Measurements from ENCODE around the gene TAS2R19.
"Not testable (repeated sequence)": the region's sequence is repeated elsewhere in the genome, so short reads cannot be mapped to it uniquely, and the experiment has no call there.

TAS2R19 gene

GRCh38 chr12:11040162-11040561, 17.7 kb upstream of the TAS2R19 start:
- H3K36me3 ChIP-seq: peaks cover 23 to 54% (median 32%) of the 10 kb centered on the region in 11 experiments; a peak in 19 of 22 replicates
- H3K4me2 ChIP-seq: no peak overlapping the region
- no peak overlapping the region for H3K4me3 ChIP-seq
- H4K20me1 ChIP-seq: no peaks in the 10 kb centered on the region
- no peak overlapping the region for H3K27ac ChIP-seq
- peaks cover 0 to 18% (median 4%) of the 10 kb centered on the region in 11 experiments; a peak in 6 of 22 replicates for H3K9me3 ChIP-seq (replicated peaks in 1 of 11)
- H3K27me3 ChIP-seq: no peaks in the 10 kb centered on the region
- no peaks in the 10 kb centered on the region for H3K4me1 ChIP-seq
- H3K9ac ChIP-seq: no peak overlapping the region
- TF ChIP-seq Cebpa-rat (IDR thresholded peaks at IDR 0.05): no peak

- peaks cover 0 to 18% (median 3%) of the 10 kb centered on the region in 11 experiments; a peak in 5 of 22 replicates for H3K9me3 ChIP-seq (replicated peaks in 1 of 11)
- peaks cover 13 to 44% (median 24%) of the 10 kb centered on the region in 11 experiments; a peak in 18 of 22 replicates for H3K36me3 ChIP-seq
- no peaks in the 10 kb centered on the region for H3K27me3 ChIP-seq
- no peak overlapping the region for H3K9ac ChIP-seq
- TF ChIP-seq Cebpa-rat (IDR thresholded peaks at IDR 0.05): no peak
- no peak overlapping the region for H3K4me2 ChIP-seq
- H4K20me1 ChIP-seq: no peaks in the 10 kb centered on the region
- H3K4me3 ChIP-seq: no peak overlapping the region
- H3K27ac ChIP-seq: no peak overlapping the region
- no peaks in the 10 kb centered on the region for H3K4me1 ChIP-seq
Observed at GRCh38 chr12:11039171-11039570, 16.8 kb upstream of the TAS2R19 start.

GRCh38 chr12:11033959-11034358, 11.5 kb upstream of the TAS2R19 start:
- H3K4me3 ChIP-seq, H3K4me1 ChIP-seq, H3K27me3 ChIP-seq, H4K20me1 ChIP-seq, H3K4me2 ChIP-seq, H3K9ac ChIP-seq, H3K27ac ChIP-seq: not testable (repeated sequence)
- Histone ChIP-seq H3K36me3 (peaks cover 7 to 37% (median 23%) of the 10 kb centered on the region in 11 experiments; a peak in 19 of 22 replicates), H3K9me3 (replicated peaks in 1 of 11) (peaks cover 0 to 14% (median 0%) of the 10 kb centered on the region in 11 experiments; a peak in 5 of 22 replicates)

- Histone ChIP-seq H3K9me3 (replicated peaks in 1 of 11) (peaks cover 4 to 26% (median 12%) of the 10 kb centered on the region in 11 experiments; a peak in 21 of 22 replicates), H3K4me1 (no peaks in the 10 kb centered on the region), H3K4me2 (no peak within 1 kb of the TSS), H3K27me3 (no peaks in the 10 kb centered on the region), H3K4me3 (no peak within 1 kb of the TSS), H4K20me1 (no peaks in the 10 kb centered on the region), H3K27ac (no peak within 1 kb of the TSS), H3K36me3 (peaks cover 19 to 46% (median 32%) of the 10 kb centered on the region in 11 experiments), H3K9ac (no peak within 1 kb of the TSS)
- TF ChIP-seq Cebpa-rat (IDR thresholded peaks at IDR 0.05): no peak
Observed at GRCh38 chr12:11031307-11031706, 8.9 kb upstream of the TAS2R19 start, which contains the start of gene TAS2R31. TAS2R31 (minus strand) TSS chr12:11031407; CDS start chr12:11031335, 72 bp downstream.

GRCh38 chr12:11026118-11026517, 3.7 kb upstream of the TAS2R19 start:
- Histone ChIP-seq H3K4me2 (no peak overlapping the region), H3K9ac (no peak overlapping the region), H3K4me1 (no peaks in the 10 kb centered on the region), H3K27ac (no peak overlapping the region), H3K4me3 (no peak overlapping the region), H3K36me3 (peaks cover 21 to 40% (median 29%) of the 10 kb centered on the region in 11 experiments), H3K9me3 (replicated peaks in 1 of 11) (peaks cover 16 to 31% (median 22%) of the 10 kb centered on the region in 11 experiments), H4K20me1 (0 out of 22 replicates have a peak, but pooled peaks cover 0 to 4% (median 0%) of the 10 kb centered on the region in 11 experiments), H3K27me3 (no peaks in the 10 kb centered on the region)
- TF ChIP-seq Cebpa-rat (IDR thresholded peaks at IDR 0.05): no peak

- Histone ChIP-seq H3K4me1 (peaks cover 0 to under 1% (median 0%) of the 10 kb centered on the region in 10 experiments; a peak in 5 of 20 replicates), H3K27ac (no peak overlapping the region), H3K27me3 (no peaks in the 10 kb centered on the region), H3K4me3 (no peak overlapping the region), H3K9me3 (replicated peaks in 1 of 11) (peaks cover 16 to 31% (median 22%) of the 10 kb centered on the region in 11 experiments), H3K36me3 (peaks cover 19 to 32% (median 26%) of the 10 kb centered on the region in 11 experiments), H3K4me2 (no peak overlapping the region), H3K9ac (no peak overlapping the region), H4K20me1 (0 out of 22 replicates have a peak, but pooled peaks cover 0 to 4% (median 0%) of the 10 kb centered on the region in 11 experiments)
- TF ChIP-seq Cebpa-rat (IDR thresholded peaks at IDR 0.05): no peak
Observed at GRCh38 chr12:11023387-11023786, 967 bp upstream of the TAS2R19 start.

- Histone ChIP-seq H3K4me1 (peaks cover 0 to 12% (median 9%) of the 10 kb centered on the region in 10 experiments; a peak in 14 of 20 replicates), H3K9me3 (replicated peaks in 1 of 11) (no peaks in the 10 kb centered on the region), H3K4me3 (no peak overlapping the region), H3K27me3 (no peaks in the 10 kb centered on the region), H3K27ac (no peak overlapping the region), H3K4me2 (no peak overlapping the region), H3K9ac (no peak overlapping the region), H4K20me1 (0 out of 22 replicates have a peak, but pooled peaks cover 0 to 7% (median 0%) of the 10 kb centered on the region in 11 experiments), H3K36me3 (peaks cover 0 to 36% (median 12%) of the 10 kb centered on the region in 11 experiments; a peak in 13 of 22 replicates)
- TF ChIP-seq Cebpa-rat (IDR thresholded peaks at IDR 0.05): no peak
Observed at GRCh38 chr12:11016937-11017336, 5.5 kb downstream of the TAS2R19 start.

- TF ChIP-seq Cebpa-rat (IDR thresholded peaks at IDR 0.05): no peak
- no peak overlapping the region for H3K27ac ChIP-seq
- peaks cover 0 to 12% (median 9%) of the 10 kb centered on the region in 10 experiments; a peak in 14 of 20 replicates for H3K4me1 ChIP-seq
- H3K4me2 ChIP-seq: no peak overlapping the region
- peaks cover 0 to 31% (median 12%) of the 10 kb centered on the region in 11 experiments; a peak in 12 of 22 replicates for H3K36me3 ChIP-seq
- no peaks in the 10 kb centered on the region for H3K9me3 ChIP-seq (replicated peaks in 1 of 11)
- H4K20me1 ChIP-seq: 0 out of 22 replicates have a peak, but pooled peaks cover 0 to 7% (median 0%) of the 10 kb centered on the region in 11 experiments
- no peak overlapping the region for H3K9ac ChIP-seq
- H3K4me3 ChIP-seq: no peak overlapping the region
- no peaks in the 10 kb centered on the region for H3K27me3 ChIP-seq
Observed at GRCh38 chr12:11015775-11016430, 6.5 kb downstream of the TAS2R19 start.

- Histone ChIP-seq H3K4me3 (no peak overlapping the region), H3K27me3 (no peaks in the 10 kb centered on the region), H3K4me1 (peaks cover 0 to 12% (median 9%) of the 10 kb centered on the region in 10 experiments; a peak in 14 of 20 replicates), H4K20me1 (0 out of 22 replicates have a peak, but pooled peaks cover 0 to 7% (median 0%) of the 10 kb centered on the region in 11 experiments), H3K9ac (no peak overlapping the region), H3K27ac (no peak overlapping the region), H3K36me3 (peaks cover 0 to 31% (median 10%) of the 10 kb centered on the region in 11 experiments; a peak in 12 of 22 replicates), H3K9me3 (replicated peaks in 1 of 11) (no peaks in the 10 kb centered on the region), H3K4me2 (no peak overlapping the region)
- no peak for TF ChIP-seq Cebpa-rat (IDR thresholded peaks at IDR 0.05)
Observed at GRCh38 chr12:11014234-11014633, 8.2 kb downstream of the TAS2R19 start.

All from BLaER1 treated with 17β-estradiol and CSF1 and Interleukin-3, amounts not matched to agents 10 nM and 100 nM (cell line).